ENCODE measurements around the gene CHST11.

Gene CHST11

GRCh38 chr12:104652358-104652757, 195.6 kb downstream of the CHST11 start:
- DNase-seq (ENCODE audit: low read depth), result no peak
- no peak for TF ChIP-seq CTCF (IDR thresholded peaks at IDR 0.05; ENCODE audit: control insufficient read depth, extremely low read depth, insufficient read depth)

GRCh38 chr12:104652910-104653309, 196.2 kb downstream of the CHST11 start:
- no peak for TF ChIP-seq CTCF (IDR thresholded peaks at IDR 0.05; ENCODE audit: control insufficient read depth, extremely low read depth, insufficient read depth)
- H3K4me3 ChIP-seq (ENCODE audit: low read depth, low read length), result no peak overlapping the region
- DNase-seq (ENCODE audit: low read depth), result no peak

More at GRCh38 chr12:104652358-104652757, 195.6 kb downstream of the CHST11 start:
- H3K4me3 ChIP-seq (ENCODE audit: low read depth, low read length), result no peak overlapping the region

- no peak for TF ChIP-seq CTCF (IDR thresholded peaks at IDR 0.05; ENCODE audit: control insufficient read depth, extremely low read depth, insufficient read depth)
- H3K4me3 ChIP-seq (ENCODE audit: low read depth, low read length), result no peak overlapping the region
- DNase-seq (ENCODE audit: low read depth), result no peak
Measured at GRCh38 chr12:104653730-104654664, 197.2 kb downstream of the CHST11 start.

GRCh38 chr12:104654665-104655609, 198.2 kb downstream of the CHST11 start:
- no peak for DNase-seq (ENCODE audit: low read depth)
- TF ChIP-seq CTCF (IDR thresholded peaks at IDR 0.05; ENCODE audit: control insufficient read depth, extremely low read depth, insufficient read depth), result no peak
- H3K4me3 ChIP-seq (ENCODE audit: low read depth, low read length), result no peak overlapping the region

- H3K4me3 ChIP-seq (ENCODE audit: low read depth, low read length), result no peak overlapping the region
- TF ChIP-seq CTCF (IDR thresholded peaks at IDR 0.05; ENCODE audit: control insufficient read depth, extremely low read depth, insufficient read depth), result no peak
- no peak for DNase-seq (ENCODE audit: low read depth)
Measured at GRCh38 chr12:104656383-104656782, 199.6 kb downstream of the CHST11 start.

- TF ChIP-seq CTCF (IDR thresholded peaks at IDR 0.05; ENCODE audit: control insufficient read depth, extremely low read depth, insufficient read depth), result no peak
- no peak for DNase-seq (ENCODE audit: low read depth)
Measured at GRCh38 chr12:104656921-104657320, 200.2 kb downstream of the CHST11 start.

More at GRCh38 chr12:104656921-104657320, 200.2 kb downstream of the CHST11 start:
- no peak overlapping the region for H3K4me3 ChIP-seq (ENCODE audit: low read depth, low read length)
